OCI-LY3 (cell line): ENCODE results near the gene RELN.

Experiments used
- H2AFZ ChIP-seq: fragments of 200-600, 300-600 bp; shearing (Covaris generic); 2 replicates; pipeline ENCODE4 v1.6.0; 2014; ENCODE audit warnings: antibody characterized with exemption, low read depth, low read length
- H3K27ac ChIP-seq: fragments of 200-600, 300-600 bp; sonication (generic); 2 replicates; pipeline ENCODE4 v1.5.1; 2014; ENCODE audit warnings: mild to moderate bottlenecking, low read length, moderate library complexity, mixed read lengths
- H3K27me3 ChIP-seq: fragments of 200-600, 300-600 bp; sonication (generic); 2 replicates; pipeline ENCODE4 v1.6.1; 2014; ENCODE audit warnings: low read depth, low read length, mixed read lengths
- H3K36me3 ChIP-seq: fragments of 200-600, 300-600 bp; sonication (generic); replicated peaks from 2 replicates; pipeline ENCODE3; 2014; ENCODE audit warnings: low read depth, low read length, mixed read lengths
- H3K4me1 ChIP-seq: fragments of 300-600, 200-600 bp; sonication (generic); 2 replicates; pipeline ENCODE4 v1.6.1; 2014; ENCODE audit warnings: low read length, mixed read lengths
- H3K4me2 ChIP-seq: fragments of 200-600, 300-600 bp; sonication (generic); 2 replicates; pipeline ENCODE4 v1.6.1; 2014; ENCODE audit warnings: low read length, mixed read lengths
- H3K4me3 ChIP-seq: fragments of 300-600, 200-600 bp; sonication (generic); 2 replicates; pipeline ENCODE4 v1.5.1; 2014; ENCODE audit warnings: antibody characterized with exemption, mild to moderate bottlenecking, low read length, moderate library complexity
- H3K79me2 ChIP-seq: fragments of 300-600, 200-600 bp; shearing (Covaris generic); 2 replicates; pipeline ENCODE4 v1.6.1; 2014; ENCODE audit warnings: mild to moderate bottlenecking, low read length, mixed read lengths
- H3K9ac ChIP-seq: fragments of 300-600, 200-600 bp; shearing (Covaris generic); 2 replicates; pipeline ENCODE4 v1.6.0; 2014; ENCODE audit warnings: mild to moderate bottlenecking, low read length, moderate library complexity
- H3K9me3 ChIP-seq: fragments of 200-600, 300-600 bp; shearing (Covaris generic); 2 replicates; pipeline ENCODE4 v1.6.1; 2014; ENCODE audit warnings: low read length, mixed read lengths; ENCODE audit not compliant: insufficient read depth
- H4K20me1 ChIP-seq: fragments of 200-600, 300-600 bp; sonication (generic); 2 replicates; pipeline ENCODE4 v1.6.1; 2016; ENCODE audit warnings: low read length, mixed read lengths; ENCODE audit not compliant: insufficient read depth
- EZH2phosphoT487 ChIP-seq: fragments of 200-600 bp; shearing (Covaris generic); IDR thresholded peaks from 2 replicates; pipeline ENCODE4 v1.6.1; 2018; ENCODE audit warnings: antibody characterized with exemption, mixed run types, low read depth
- TF ChIP-seq, protein P1 (sequence below): fragments of 200-600, 300-600 bp; sonication (generic); IDR thresholded peaks from 2 replicates; pipeline ENCODE4 v1.5.1; 2014; ENCODE audit warnings: antibody characterized with exemption, low read length, low read depth

Gene RELN

DNA sequence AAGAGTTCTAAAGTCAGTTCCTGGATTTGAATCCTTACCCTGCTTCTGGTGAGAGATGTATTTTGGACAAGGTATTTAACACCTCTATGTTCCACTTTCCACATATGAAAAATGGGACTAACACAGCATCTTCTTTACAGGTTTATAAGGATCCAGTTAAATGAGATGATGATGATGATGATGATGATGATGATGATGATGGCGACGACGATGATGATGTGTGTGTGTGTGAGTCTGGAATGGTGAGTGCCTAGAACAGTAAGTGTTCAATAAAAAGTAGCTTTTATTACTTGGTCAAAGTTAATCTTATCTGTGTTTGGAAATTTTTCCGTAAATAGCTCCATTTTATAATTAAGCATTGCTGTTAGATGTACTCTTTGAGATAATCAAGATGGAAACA is 295.2 kb downstream of the RELN start:
- Histone ChIP-seq H3K9ac (no peak overlapping the region), H2AFZ (no peak overlapping the region), H3K9me3 (no peaks in the 10 kb centered on the region), H3K36me3 (no peaks in the 10 kb centered on the region), H3K4me1 (no peaks in the 10 kb centered on the region), H3K4me2 (no peak overlapping the region), H3K27ac (no peak overlapping the region), H4K20me1 (no peaks in the 10 kb centered on the region), H3K4me3 (no peak overlapping the region), H3K27me3 (peaks cover 3% of the 10 kb centered on the region; the same call in 1 of the 2 replicates), H3K79me2 (no peaks in the 10 kb centered on the region)
- TF ChIP-seq, protein P1, sequence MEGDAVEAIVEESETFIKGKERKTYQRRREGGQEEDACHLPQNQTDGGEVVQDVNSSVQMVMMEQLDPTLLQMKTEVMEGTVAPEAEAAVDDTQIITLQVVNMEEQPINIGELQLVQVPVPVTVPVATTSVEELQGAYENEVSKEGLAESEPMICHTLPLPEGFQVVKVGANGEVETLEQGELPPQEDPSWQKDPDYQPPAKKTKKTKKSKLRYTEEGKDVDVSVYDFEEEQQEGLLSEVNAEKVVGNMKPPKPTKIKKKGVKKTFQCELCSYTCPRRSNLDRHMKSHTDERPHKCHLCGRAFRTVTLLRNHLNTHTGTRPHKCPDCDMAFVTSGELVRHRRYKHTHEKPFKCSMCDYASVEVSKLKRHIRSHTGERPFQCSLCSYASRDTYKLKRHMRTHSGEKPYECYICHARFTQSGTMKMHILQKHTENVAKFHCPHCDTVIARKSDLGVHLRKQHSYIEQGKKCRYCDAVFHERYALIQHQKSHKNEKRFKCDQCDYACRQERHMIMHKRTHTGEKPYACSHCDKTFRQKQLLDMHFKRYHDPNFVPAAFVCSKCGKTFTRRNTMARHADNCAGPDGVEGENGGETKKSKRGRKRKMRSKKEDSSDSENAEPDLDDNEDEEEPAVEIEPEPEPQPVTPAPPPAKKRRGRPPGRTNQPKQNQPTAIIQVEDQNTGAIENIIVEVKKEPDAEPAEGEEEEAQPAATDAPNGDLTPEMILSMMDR = no peak
- no peak for TF ChIP-seq EZH2phosphoT487

DNA sequence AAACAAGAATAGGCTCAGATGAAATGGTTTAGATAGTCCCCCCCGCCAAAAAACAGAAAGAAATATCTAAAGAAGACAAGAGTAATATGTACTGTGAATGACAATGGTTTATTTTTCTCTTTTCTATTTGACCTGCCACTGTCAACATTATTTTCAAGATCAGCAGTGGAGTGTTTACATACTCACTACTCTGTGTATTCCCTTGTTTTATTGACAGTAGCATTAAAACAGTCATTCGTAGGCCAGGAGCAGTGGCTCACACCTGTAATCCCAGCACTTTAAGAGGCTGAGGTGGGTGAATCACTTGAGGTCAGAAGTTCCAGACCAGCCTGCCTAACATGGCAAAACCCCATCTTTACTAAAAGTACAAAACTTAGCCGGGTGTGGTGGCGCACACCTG is 298.2 kb downstream of the RELN start:
- Histone ChIP-seq H3K9me3 (no peaks in the 10 kb centered on the region), H3K27me3 (peaks cover 3% of the 10 kb centered on the region; the same call in 1 of the 2 replicates), H3K4me2 (no peak overlapping the region), H2AFZ (no peak overlapping the region), H3K4me3 (no peak overlapping the region), H3K9ac (no peak overlapping the region), H3K36me3 (no peaks in the 10 kb centered on the region), H3K27ac (no peak overlapping the region), H4K20me1 (no peaks in the 10 kb centered on the region), H3K4me1 (no peaks in the 10 kb centered on the region), H3K79me2 (no peaks in the 10 kb centered on the region)
- TF ChIP-seq, protein P1 = no peak
- no peak for TF ChIP-seq EZH2phosphoT487

DNA sequence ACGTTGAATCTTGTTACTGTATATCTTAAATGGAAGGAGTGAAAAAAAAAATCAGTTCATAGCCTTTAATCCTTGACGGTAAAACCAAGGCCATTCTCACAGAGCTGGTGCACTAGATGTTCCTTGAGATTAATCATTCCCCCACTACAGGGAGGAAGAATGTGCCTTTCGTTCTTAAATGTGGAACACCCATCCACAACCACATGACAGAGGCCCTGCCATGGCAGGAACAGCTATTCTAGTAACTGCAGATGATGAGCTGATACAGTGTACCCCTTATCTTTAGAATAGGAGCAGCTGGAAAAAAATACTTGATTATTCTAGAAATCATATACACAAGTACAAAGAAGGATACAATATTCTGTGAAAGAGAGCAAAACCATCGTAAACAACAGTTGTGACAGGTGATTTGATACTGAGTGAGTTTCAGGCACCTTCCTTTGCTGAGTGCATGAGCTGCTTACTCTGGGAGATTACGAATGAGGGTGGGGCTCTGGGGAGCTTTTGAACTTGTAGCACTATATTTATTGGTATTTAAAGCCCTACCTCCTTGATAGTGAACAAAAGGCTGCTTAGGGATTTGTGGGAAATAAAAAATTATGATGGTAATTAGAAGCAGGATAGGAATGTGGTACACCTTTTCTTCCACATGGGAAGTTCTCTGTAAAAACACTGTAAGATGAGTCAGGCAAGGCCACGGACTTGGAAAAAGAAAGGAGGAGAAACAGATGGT is 299.1 kb downstream of the RELN start:
- Histone ChIP-seq H3K79me2 (no peaks in the 10 kb centered on the region), H3K9me3 (no peaks in the 10 kb centered on the region), H4K20me1 (no peaks in the 10 kb centered on the region), H3K4me3 (no peak overlapping the region), H3K27ac (no peak overlapping the region), H3K9ac (no peak overlapping the region), H3K27me3 (peaks cover 7% of the 10 kb centered on the region; the same call in 1 of the 2 replicates), H3K36me3 (no peaks in the 10 kb centered on the region), H2AFZ (no peak overlapping the region), H3K4me1 (no peaks in the 10 kb centered on the region), H3K4me2 (no peak overlapping the region)
- TF ChIP-seq EZH2phosphoT487 = no peak
- TF ChIP-seq, protein P1 = no peak

DNA sequence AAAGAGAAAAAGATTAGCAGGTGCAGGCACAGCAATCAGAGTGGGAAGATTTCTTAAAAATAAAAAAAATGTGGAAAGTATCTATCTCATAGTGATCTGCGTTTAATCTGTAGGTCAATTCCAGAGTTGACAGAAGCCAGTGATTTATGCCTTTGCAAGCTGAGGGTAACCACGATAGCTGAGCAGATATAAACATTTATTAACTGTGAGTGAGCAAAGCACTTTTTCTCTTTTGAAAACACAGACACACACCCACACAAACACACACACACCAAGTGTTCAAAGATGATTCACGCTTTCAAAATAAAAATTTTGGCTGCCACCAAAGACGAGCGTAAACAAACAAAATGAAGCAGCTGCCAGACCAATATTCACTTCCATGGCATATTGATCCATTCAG is 300.2 kb downstream of the RELN start:
- Histone ChIP-seq H3K27ac (no peak overlapping the region), H4K20me1 (no peaks in the 10 kb centered on the region), H3K27me3 (peaks cover 7% of the 10 kb centered on the region; the same call in 1 of the 2 replicates), H2AFZ (no peak overlapping the region), H3K9me3 (no peaks in the 10 kb centered on the region), H3K9ac (no peak overlapping the region), H3K4me2 (no peak overlapping the region), H3K4me1 (no peaks in the 10 kb centered on the region), H3K79me2 (no peaks in the 10 kb centered on the region), H3K4me3 (no peak overlapping the region), H3K36me3 (no peaks in the 10 kb centered on the region)
- no peak for TF ChIP-seq EZH2phosphoT487
- TF ChIP-seq, protein P1 = no peak
